T-helper 2 cell (primary cell): ENCODE results near the gene ADCY2.

Source experiments
- DNase-seq, 5 experiments: peaks; one replicate each; pipeline versions ENCODE4 v3.0.0 to v3.0.0-alpha.2; 2012 to 2022

ADCY2 gene

GRCh38 chr5:7849681-7850394, 453.9 kb downstream of the ADCY2 start:
- DNase-seq, result no peak

GRCh38 chr5:7850395-7851239, 454.7 kb downstream of the ADCY2 start, which contains the start of gene CFAP90:
CFAP90 (minus strand) TSS chr5:7851133; CDS start chr5:7851021, 112 bp downstream.
- peak in 2 of 5 experiments; percentile 13 to 35 for DNase-seq

GRCh38 chr5:7851240-7851592, 455.3 kb downstream of the ADCY2 start:
- DNase-seq, result no peak

DNA sequence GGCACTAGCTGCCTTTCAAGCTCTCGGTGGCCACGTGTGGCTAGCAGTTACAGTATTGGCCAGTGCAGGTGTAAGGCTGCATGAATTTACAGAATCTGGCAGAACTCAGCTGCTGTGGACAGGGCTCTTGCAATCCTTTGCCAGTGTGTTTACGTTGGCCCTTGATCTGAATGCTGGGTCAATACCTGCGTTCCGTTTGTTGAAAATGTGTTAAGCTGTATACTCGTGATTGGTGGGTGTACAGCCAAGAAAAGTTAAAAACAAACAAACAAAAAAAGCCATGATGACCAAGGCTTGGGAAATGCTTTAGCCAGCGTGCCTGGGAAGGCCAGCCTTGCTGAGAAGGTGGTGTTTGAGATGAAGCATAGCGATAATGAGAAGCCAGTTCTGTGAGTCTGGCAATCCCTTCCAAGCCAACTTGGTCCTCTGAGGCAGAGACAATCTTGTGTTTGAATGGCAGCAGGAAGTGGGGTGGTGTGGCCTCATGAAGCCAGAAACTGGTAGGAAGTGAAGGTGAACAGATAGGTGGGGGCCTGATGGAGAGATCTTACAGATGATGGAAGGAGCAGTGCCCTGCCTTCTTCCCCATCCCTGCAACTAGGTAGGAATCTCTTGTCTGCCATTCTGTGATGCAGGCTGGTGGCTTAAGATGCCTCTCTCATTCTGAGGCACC, 455.8 kb downstream of the ADCY2 start:
- peak in 1 of 5 experiments; percentile 48 for DNase-seq

GRCh38 chr5:7852542-7852941, 456.6 kb downstream of the ADCY2 start:
- DNase-seq, result no peak

- DNase-seq, result no peak
Measured at GRCh38 chr5:7852988-7853387, 457.1 kb downstream of the ADCY2 start.

DNA sequence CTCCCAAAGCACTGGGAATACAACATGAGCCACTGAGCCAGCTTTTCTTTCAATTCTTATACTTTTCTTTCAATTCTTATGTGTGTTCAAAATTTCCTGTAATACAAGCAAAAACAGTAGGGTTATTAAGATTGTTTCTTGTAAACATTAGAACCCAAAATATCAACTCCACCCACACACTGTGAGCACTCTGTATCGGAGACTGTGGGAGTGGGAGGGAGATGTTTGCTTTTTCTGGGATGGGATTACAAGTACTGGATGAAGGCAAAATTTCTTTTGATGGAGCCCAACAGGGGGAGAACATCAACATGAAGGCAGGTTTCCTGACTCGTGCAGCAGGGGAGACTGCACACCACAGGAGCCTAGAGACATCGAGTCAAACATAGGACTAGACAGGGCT, 459.7 kb downstream of the ADCY2 start:
- DNase-seq, result no peak

DNA sequence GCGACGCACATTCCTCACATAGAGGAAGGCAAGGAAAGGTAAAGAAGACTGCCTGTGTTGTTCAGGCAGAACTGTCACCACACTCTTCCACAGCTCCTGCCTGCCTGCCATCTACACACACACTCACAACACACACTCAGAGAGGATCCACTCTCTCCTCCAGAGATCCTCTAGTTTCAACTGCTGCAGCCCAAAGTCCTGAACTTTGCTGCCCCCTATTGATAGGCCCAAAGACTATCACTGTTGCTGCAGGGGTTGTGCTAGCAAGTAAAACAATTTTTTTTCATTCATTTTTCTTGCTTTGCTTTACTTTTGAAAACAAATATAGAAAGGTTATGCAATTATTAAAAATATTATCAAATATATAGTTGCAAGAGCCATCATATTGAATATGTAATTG, 460.9 kb downstream of the ADCY2 start:
- DNase-seq, result peak in 1 of 5 experiments; percentile 85

DNA sequence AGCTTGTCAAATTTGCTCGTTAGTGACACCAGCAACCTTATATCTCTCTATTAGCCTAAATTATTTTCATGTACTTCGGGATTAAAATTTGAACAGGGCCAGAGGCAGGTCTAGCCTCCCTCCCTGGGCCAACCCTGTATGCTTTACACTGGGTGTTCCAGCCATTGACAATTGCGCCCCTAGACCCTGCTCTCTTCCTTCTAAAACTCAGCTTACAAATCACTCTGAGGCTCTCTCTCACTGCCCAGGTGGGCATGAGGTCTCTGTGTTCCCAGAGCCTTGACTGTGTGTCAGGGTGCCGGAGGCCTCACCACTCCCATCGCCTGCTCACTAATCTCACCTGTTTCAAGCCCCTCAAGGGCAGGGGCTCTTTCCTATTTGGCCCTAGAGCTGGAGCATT, 461.4 kb downstream of the ADCY2 start:
- DNase-seq, result no peak

GRCh38 chr5:7857926-7858632, 462.1 kb downstream of the ADCY2 start:
- peak in 1 of 5 experiments; percentile 91 for DNase-seq

DNA sequence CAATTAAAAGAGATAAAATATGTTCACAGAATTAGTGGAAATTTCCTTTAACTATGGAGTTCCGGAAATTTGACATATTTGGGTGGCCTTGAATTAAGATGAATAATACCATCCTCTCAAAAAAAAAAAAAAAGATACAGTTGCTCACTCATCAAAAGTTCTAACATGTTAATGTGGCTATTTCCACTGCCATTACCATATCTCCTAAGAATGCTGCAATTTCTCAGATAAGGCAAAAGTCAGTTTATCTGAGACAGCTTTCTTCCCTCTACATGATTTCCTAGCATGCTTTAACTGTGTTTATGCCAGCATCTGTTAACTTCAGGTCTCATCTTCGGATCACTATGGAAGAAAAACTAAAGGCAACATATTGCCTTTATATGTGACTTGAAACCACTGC, 470.3 kb downstream of the ADCY2 start:
- DNase-seq, result no peak

GRCh38 chr5:7867260-7867659, 471.3 kb downstream of the ADCY2 start:
- no peak for DNase-seq

GRCh38 chr5:7868427-7868772, 472.5 kb downstream of the ADCY2 start:
- no peak for DNase-seq

DNA sequence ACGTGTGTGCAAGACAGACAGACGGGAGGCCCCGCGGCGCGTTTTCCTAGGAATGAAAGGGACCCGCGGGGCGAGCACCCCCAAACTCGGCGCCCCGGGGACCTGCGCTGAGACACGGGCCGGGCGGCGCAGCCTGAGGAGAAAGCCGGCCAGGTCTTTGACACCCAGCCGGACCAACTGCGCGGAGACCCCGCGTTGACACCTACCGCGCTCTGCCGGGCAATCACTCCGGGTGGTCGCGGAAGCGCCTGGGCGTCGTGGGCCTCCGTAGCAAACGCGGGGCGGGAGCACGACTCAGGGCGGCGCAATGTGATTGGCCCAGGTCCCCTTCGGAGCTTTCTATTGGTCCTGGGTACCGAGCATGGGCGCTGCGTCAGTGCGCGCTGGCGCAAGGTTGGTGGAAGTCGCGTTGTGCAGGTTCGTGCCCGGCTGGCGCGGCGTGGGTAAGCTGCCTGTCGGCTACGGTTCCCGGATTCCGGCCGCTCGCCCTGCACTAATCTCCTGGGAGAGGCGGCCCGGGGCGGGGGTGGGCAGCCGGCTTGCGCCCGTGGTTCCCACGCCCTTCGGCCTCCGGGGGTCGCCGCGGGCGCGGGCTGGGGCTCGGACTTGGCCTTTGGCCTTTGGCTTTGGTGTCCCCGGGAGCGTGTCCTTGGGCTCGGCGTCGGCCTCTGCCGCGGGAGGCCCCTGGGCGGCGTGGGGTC, 473.0 kb downstream of the ADCY2 start, which contains the start of the genes FASTKD3 and MTRR:
Gene FASTKD3 (minus strand): TSS at position 259 of the 701 bp plus-strand sequence. CDS start 948 bp downstream, outside the sequence.
Gene MTRR (plus strand): TSS at position 376 of the 701 bp plus-strand sequence. CDS start 1,647 bp downstream, outside the sequence.
- peak; percentile 77 to 93 (median 87) for DNase-seq

DNA sequence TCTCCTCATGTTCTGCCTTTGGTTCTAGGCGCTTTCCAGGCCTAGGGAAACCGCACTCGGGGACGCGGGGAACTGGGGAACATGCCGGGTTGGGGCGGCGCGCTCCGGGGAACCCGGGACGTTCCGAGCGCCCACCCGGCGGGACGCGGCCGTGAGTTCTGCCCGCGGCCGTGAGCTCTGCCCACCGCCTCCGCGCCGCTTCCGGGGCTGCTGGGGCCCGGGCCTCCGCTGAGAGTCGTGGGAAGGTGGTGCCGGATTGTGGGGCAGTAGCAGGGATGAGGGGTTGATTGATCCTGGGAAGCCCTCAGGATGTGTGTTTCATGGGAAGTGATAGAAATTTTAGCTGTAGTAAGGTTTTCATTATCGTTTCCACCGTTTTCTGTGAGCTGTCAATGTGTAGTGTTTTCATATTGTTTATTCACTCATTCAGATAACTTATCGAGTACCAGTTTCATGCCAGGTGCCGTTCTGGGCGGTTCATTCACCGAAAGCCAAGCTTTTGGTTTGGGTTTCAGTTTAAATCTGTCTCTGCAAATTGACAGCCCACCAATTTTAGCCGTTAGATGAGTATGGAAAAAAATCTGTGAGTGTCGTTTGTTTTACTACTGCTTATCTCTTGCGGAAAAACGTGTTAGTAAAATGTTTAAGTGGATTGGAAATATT, 473.7 kb downstream of the ADCY2 start:
- DNase-seq, result peak; percentile 10 to 50 (median 29)

GRCh38 chr5:7871653-7872052, 475.7 kb downstream of the ADCY2 start:
- peak in 1 of 5 experiments; percentile 68 for DNase-seq

- peak in 1 of 5 experiments; percentile 29 for DNase-seq
Measured at GRCh38 chr5:7872517-7873130, 476.7 kb downstream of the ADCY2 start.

GRCh38 chr5:7873216-7873615, 477.3 kb downstream of the ADCY2 start:
- DNase-seq, result peak in 4 of 5 experiments; percentile 23 to 87 (median 32)

- no peak for DNase-seq
Measured at GRCh38 chr5:7874639-7875038, 478.7 kb downstream of the ADCY2 start.

- no peak for DNase-seq
Measured at GRCh38 chr5:7875151-7875550, 479.2 kb downstream of the ADCY2 start.

DNA sequence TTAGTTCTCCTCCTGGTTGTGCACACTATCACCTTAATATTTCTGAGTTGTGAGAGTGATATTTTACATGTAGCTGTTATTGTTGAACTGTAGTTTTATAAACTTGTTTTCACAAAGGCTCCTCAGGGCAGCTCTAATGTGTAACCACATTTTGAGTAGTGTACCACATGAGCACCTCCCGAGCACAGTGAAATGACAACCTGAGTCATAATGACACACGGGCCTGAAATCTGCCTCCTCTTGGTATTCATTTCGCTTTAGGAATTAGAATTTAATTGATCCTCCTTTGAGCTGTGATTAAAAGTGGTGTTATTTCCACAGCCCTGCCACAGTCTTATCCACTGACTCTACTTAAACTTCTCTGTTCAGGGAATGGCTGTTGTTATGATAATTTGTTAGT, 480.9 kb downstream of the ADCY2 start:
- peak in 1 of 5 experiments; percentile 70 for DNase-seq
